Neural cell (in vitro differentiated cells): ENCODE data around the gene CA9.

Experiments
- CTCF ChIP-seq: fragments of 450-650 bp; IDR thresholded peaks from 2 replicates; pipeline ENCODE4 v1.5.1; 2014; ENCODE audit warnings: antibody characterized with exemption, mild to moderate bottlenecking, moderate library complexity; ENCODE audit not compliant: poor library complexity, severe bottlenecking
- EZH2 ChIP-seq: fragments of 200-600, 300-800 bp; shearing (Covaris generic), sonication (generic); IDR thresholded peaks from 2 replicates; pipeline ENCODE4 v1.6.1; 2014; ENCODE audit warnings: antibody characterized with exemption, low read length, borderline replicate concordance, mild to moderate bottlenecking; ENCODE audit not compliant: insufficient read depth, poor library complexity, severe bottlenecking
- REST ChIP-seq: IDR thresholded peaks from 2 replicates; pipeline ENCODE4 v1.6.1; 2012; ENCODE audit warnings: borderline replicate concordance

GRCh38 chr9:35684921-35685320 lies 11.2 kb downstream of the CA9 start:
- TF ChIP-seq EZH2, result no peak
- TF ChIP-seq CTCF, result no peak
- no peak for TF ChIP-seq REST
